ENCODE results near the gene ZNF367. TPM values are rescaled to one million over a fixed set of nuclear protein-coding genes. Genes with fewer than 3 reads are reported as not detected.

The ZNF367 gene
- total and polyA plus RNA-seq, 9 of the 15 experiments (the other 6 are each of a cell fraction or from before 2014, with no cell fraction given) = 2.7 to 14.4 (median 10.0) TPM

DNA sequence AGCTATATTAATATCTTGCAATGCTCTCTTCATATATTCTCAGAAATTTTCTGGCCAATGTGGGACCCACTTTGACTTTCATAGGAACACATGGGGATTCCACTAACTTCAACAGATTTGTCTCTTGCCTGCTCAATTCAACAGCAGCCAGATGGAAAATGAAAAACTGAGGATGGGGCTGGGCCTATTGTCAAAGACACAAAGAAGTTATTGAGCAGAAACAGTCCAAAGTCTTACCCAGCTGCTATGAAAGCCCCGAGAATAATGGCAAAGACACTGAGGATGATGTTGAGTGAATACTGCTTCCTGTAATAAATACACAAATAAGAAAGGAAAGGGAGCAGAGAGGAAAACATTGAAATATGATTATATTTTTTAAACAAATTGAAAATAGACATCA is 67.3 kb downstream of the ZNF367 start:
- no peaks in the 10 kb centered on the region for H4K20me1 ChIP-seq (replicated peaks; ENCODE audit: control insufficient read depth, insufficient read depth, low read length)
- POLR2A ChIA-PET = no interaction called here
- H3K4me1 ChIP-seq (replicated peaks in 1 of 2; ENCODE audit: control insufficient read depth in 2 of 2, insufficient read depth in 2 of 2, low read length in 2 of 2) = no peaks in the 10 kb centered on the region
- H3K79me2 ChIP-seq (ENCODE audit: control insufficient read depth, insufficient read depth, low read length) = no peaks in the 10 kb centered on the region
- CTCF ChIA-PET (ENCODE audit: low intra/inter-chr PET ratio) = no interaction called here
- H3K36me3 ChIP-seq (ENCODE audit: control insufficient read depth, insufficient read depth, low read length) = no peaks in the 10 kb centered on the region
- FAIRE-seq (no peak), DNase-seq (ENCODE audit: extremely low read depth in 1 of 4, low spot score in 3 of 4) (no peak), ATAC-seq (no peak)
- H3K9me3 ChIP-seq (replicated peaks; ENCODE audit: control insufficient read depth, insufficient read depth, low read depth, low read length) = no peaks in the 10 kb centered on the region; the same call in none of the 2 replicates
- intact Hi-C loops (cut with micrococcal nuclease) (no loop called here), in situ Hi-C loops (cut with MboI) (no loop called here)
- H3K27me3 ChIP-seq (ENCODE audit: control insufficient read depth in 2 of 2, insufficient read depth in 2 of 2, low read length in 2 of 2) = 0 out of 5 replicates have a peak, but pooled peaks cover 0 to 5% of the 10 kb centered on the region in 2 experiments
- no peak overlapping the region for H2AFZ ChIP-seq (ENCODE audit: low read depth, low read length)
- BruUV-seq (replicated peaks) = no TSS peak
- 35% methylated on average over 1 of the region's 1 CpG for WGBS (ENCODE audit: insufficient coverage, low coverage, missing lambda C conversion rate)
- H3K4me2 ChIP-seq (ENCODE audit: insufficient read depth, low read length) = no peak overlapping the region
- no peak overlapping the region for H3K27ac ChIP-seq (ENCODE audit: extremely low read depth, low read depth, low read length)
- H3K9me1 ChIP-seq (ENCODE audit: control insufficient read depth, insufficient read depth, low read length) = no peaks in the 10 kb centered on the region
- no peak overlapping the region for H3K4me3 ChIP-seq
- H3K9ac ChIP-seq (ENCODE audit: insufficient read depth in 1 of 2, low read depth in 2 of 2, low read length in 2 of 2) = no peak overlapping the region
- TF ChIP-seq ZNF668 (CRISPR knock-in tag; IDR thresholded peaks at IDR 0.05) (no peak), ARID2 (IDR thresholded peaks at IDR 0.05) (no peak), MEIS2 (IDR thresholded peaks at IDR 0.05; ENCODE audit: partially characterized antibody) (no peak), MTA1 (IDR thresholded peaks at IDR 0.05; ENCODE audit: borderline replicate concordance) (no peak), ZNF143 (CRISPR knock-in tag; IDR thresholded peaks at IDR 0.05) (no peak), SMAD3 (CRISPR knock-in tag; conservative IDR thresholded peaks at IDR 0.05) (no peak), HNRNPH1 (optimal IDR thresholded peaks at IDR 0.05; ENCODE audit: low read depth, low read length) (no peak)
- TF ChIP-seq, protein P1, sequence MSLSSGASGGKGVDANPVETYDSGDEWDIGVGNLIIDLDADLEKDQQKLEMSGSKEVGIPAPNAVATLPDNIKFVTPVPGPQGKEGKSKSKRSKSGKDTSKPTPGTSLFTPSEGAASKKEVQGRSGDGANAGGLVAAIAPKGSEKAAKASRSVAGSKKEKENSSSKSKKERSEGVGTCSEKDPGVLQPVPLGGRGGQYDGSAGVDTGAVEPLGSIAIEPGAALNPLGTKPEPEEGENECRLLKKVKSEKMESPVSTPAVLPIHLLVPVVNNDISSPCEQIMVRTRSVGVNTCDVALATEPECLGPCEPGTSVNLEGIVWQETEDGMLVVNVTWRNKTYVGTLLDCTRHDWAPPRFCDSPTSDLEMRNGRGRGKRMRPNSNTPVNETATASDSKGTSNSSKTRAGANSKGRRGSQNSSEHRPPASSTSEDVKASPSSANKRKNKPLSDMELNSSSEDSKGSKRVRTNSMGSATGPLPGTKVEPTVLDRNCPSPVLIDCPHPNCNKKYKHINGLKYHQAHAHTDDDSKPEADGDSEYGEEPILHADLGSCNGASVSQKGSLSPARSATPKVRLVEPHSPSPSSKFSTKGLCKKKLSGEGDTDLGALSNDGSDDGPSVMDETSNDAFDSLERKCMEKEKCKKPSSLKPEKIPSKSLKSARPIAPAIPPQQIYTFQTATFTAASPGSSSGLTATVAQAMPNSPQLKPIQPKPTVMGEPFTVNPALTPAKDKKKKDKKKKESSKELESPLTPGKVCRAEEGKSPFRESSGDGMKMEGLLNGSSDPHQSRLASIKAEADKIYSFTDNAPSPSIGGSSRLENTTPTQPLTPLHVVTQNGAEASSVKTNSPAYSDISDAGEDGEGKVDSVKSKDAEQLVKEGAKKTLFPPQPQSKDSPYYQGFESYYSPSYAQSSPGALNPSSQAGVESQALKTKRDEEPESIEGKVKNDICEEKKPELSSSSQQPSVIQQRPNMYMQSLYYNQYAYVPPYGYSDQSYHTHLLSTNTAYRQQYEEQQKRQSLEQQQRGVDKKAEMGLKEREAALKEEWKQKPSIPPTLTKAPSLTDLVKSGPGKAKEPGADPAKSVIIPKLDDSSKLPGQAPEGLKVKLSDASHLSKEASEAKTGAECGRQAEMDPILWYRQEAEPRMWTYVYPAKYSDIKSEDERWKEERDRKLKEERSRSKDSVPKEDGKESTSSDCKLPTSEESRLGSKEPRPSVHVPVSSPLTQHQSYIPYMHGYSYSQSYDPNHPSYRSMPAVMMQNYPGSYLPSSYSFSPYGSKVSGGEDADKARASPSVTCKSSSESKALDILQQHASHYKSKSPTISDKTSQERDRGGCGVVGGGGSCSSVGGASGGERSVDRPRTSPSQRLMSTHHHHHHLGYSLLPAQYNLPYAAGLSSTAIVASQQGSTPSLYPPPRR (CRISPR knock-in tag; IDR thresholded peaks at IDR 0.05; ENCODE audit: borderline replicate concordance) = no peak

Measured in K562 (cell line).